Skeletal muscle tissue (tissue), 4 donors: ENCODE data around the gene ZNF223. TPM values are rescaled to one million over a fixed set of nuclear protein-coding genes. Genes with fewer than 3 reads are reported as not detected.

Source experiments
- H3K27ac ChIP-seq: one replicate; pipeline ENCODE4 v1.7.0; 2013; ENCODE audit warnings: mild to moderate bottlenecking, low read depth, low read length, inconsistent platforms
- H3K27me3 ChIP-seq, 3 donors: one replicate each; pipeline ENCODE4 v1.7.0; 2013; ENCODE audit warnings: low read length in 3 of 3; ENCODE audit not compliant: control insufficient read depth in 3 of 3, insufficient read depth in 3 of 3
- H3K36me3 ChIP-seq, 3 donors: one replicate each; pipeline ENCODE4 v1.7.0; 2013; ENCODE audit warnings: low read length in 3 of 3; ENCODE audit not compliant: control insufficient read depth in 3 of 3, insufficient read depth in 3 of 3
- H3K4me1 ChIP-seq, 3 donors: one replicate each; pipeline ENCODE4 v1.7.0; 2013; ENCODE audit warnings: low read length in 3 of 3, mild to moderate bottlenecking in 3 of 3; ENCODE audit not compliant: control insufficient read depth in 3 of 3, insufficient read depth in 3 of 3
- H3K4me3 ChIP-seq, 3 donors: one replicate each; pipeline ENCODE4 v1.7.0; 2013; ENCODE audit warnings: low read length in 3 of 3
- H3K9ac ChIP-seq, 3 donors: one replicate each; pipeline ENCODE4 v1.7.0; 2013; ENCODE audit warnings: low read length in 3 of 3, mild to moderate bottlenecking in 3 of 3, moderate library complexity in 2 of 3, low read depth in 1 of 3
- H3K9me3 ChIP-seq, 3 donors: one replicate each; pipeline ENCODE4 v1.7.0; 2013; ENCODE audit warnings: low read length in 3 of 3; ENCODE audit not compliant: control insufficient read depth in 3 of 3
- total RNA-seq: library from RNA; depleted of rRNA; stranded (reverse); fragments of >200 nt; gene quantifications from one replicate; pipeline ENCODE4 v1.2.3, GENCODE V29; 2014
- donor health status: Osteomylitis.

ZNF223 gene
- total RNA-seq, 1 donor from 2014 or later = 5.2 TPM

- no peak overlapping the region for H3K27ac ChIP-seq
- H3K9ac ChIP-seq = no peak overlapping the region
- H3K27me3 ChIP-seq = no peaks in the 10 kb centered on the region
- peaks cover 55 to 58% (median 57%) of the 10 kb centered on the region in 3 donors for H3K36me3 ChIP-seq
- H3K9me3 ChIP-seq = peaks cover 17 to 40% (median 26%) of the 10 kb centered on the region in 3 donors
- H3K4me3 ChIP-seq = peak overlapping the region in 2 of 3 donors; percentile 5 to 9
- H3K4me1 ChIP-seq = peaks cover 0 to 3% (median under 1%) of the 10 kb centered on the region in 3 donors
Observed at GRCh38 chr19:44066305-44066704, 14.5 kb downstream of the ZNF223 start.

DNA sequence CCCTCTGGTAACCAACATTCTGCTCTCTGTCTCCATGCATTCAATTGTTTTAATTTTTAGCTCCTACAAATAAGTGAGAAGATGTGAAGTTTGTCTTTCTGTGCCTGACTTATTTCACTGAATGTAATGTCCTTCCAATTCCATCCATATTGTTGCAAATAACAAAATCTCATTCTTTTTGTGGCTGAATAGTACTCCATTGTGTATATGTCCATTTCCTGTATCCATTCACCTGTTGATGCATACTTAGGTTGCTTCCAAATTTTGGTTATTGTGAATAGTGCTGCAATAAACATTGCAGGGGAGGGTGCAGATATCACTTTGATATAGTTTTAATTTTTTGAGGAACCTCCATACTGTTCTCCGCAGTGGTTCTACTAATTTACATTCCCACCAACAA is 17.6 kb downstream of the ZNF223 start:
- peaks cover 8 to 22% (median 11%) of the 10 kb centered on the region in 3 donors for H3K4me1 ChIP-seq
- H3K27ac ChIP-seq = no peak overlapping the region

DNA sequence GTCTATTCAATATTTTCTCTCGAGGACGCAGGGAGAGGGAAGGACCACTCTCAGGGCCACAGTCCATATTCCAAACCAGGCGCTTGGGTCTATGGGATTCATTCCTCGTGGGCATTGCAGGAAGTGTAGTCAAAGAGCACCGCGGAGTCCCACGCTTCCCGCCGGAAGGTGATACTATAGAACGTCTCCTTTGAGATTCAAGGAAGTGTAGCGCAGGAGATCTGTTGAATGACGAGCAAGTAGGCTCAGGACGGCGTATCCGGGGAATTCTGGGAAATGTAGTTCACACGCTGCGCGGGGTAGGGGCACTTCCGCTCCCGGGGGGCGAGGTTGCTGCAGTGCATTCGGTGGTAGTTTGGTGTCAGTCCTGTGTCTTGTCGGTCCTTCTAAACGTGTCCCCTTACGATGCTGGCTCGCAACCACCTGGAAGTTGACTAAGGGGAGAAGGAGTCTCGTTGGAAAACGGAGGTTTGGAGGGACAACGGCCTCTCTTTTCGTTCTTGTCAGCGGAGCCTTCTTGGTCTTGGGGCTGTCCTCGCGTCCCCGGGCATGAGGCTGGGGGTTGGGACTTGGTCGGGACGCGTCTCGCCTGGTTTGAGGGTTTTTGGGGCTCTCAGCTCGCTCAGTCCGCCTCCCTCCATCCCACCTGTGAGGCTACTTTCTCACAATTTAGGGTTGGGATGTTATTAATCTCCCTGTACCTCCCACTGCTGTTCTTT is 20.1 kb downstream of the ZNF223 start, which contains the start of gene ZNF284:
Gene ZNF284, plus strand, starts transcription at position 336 of the 719 bp plus-strand sequence. CDS start 4,231 bp downstream, outside the sequence.
- Histone ChIP-seq H3K27me3 (no peaks in the 10 kb centered on the region), H3K4me1 (peaks cover 8 to 22% (median 11%) of the 10 kb centered on the region in 3 donors), H3K9me3 (peaks cover 1 to 8% (median 7%) of the 10 kb centered on the region in 3 donors), H3K27ac (peak within 1 kb of the TSS; percentile 61), H3K4me3 (peak within 1 kb of the TSS; percentile 90 to 99 (median 98)), H3K36me3 (peaks cover 8 to 11% (median 11%) of the 10 kb centered on the region in 3 donors), H3K9ac (peak within 1 kb of the TSS; percentile 57 to 85 (median 80))

More for the DNA sequence above, 17.6 kb downstream of the ZNF223 start:
- no peaks in the 10 kb centered on the region for H3K27me3 ChIP-seq
- H3K4me3 ChIP-seq = no peak overlapping the region
- peaks cover 27 to 32% (median 27%) of the 10 kb centered on the region in 3 donors for H3K36me3 ChIP-seq
- H3K9me3 ChIP-seq = peaks cover 11 to 26% (median 21%) of the 10 kb centered on the region in 3 donors
- H3K9ac ChIP-seq = no peak overlapping the region

- H3K9me3 ChIP-seq = peaks cover 0 to 4% (median 2%) of the 10 kb centered on the region in 3 donors
- no peak overlapping the region for H3K27ac ChIP-seq
- peaks cover 8 to 22% (median 11%) of the 10 kb centered on the region in 3 donors for H3K4me1 ChIP-seq
- H3K9ac ChIP-seq = peak overlapping the region; percentile 45 to 85 (median 80)
- peak overlapping the region; percentile 90 to 99 (median 98) for H3K4me3 ChIP-seq
- peaks cover 6 to 8% (median 6%) of the 10 kb centered on the region in 3 donors for H3K36me3 ChIP-seq
- no peaks in the 10 kb centered on the region for H3K27me3 ChIP-seq
Observed at GRCh38 chr19:44072543-44073401, 20.9 kb downstream of the ZNF223 start.

DNA sequence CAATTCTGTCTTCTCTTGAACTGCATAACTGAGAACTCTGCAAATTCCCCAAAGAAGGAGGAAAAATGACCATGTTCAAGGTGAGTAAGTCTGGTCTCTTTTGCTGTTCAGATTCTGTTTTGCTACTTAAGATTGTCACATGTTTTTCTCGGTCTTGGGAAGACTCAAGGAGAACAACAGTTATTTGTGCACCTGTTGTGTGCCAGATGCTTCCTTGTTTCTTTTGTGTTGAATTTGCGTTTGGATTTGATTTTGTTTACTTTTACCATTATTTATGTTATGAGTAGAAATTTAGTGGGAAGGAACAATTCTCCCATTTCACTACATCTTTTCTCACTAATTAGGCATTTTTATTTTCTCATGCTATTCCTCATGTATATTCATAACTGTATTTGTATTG is 24.5 kb downstream of the ZNF223 start:
- peaks cover 9 to 19% (median 15%) of the 10 kb centered on the region in 3 donors for H3K36me3 ChIP-seq
- no peak overlapping the region for H3K27ac ChIP-seq
- H3K4me3 ChIP-seq = no peak overlapping the region

GRCh38 chr19:44092108-44092507 is 40.3 kb downstream of the ZNF223 start:
- no peak overlapping the region for H3K27ac ChIP-seq
- no peaks in the 10 kb centered on the region for H3K27me3 ChIP-seq
- H3K4me3 ChIP-seq = no peak overlapping the region
- no peaks in the 10 kb centered on the region for H3K9me3 ChIP-seq
- peaks cover 11 to 14% (median 11%) of the 10 kb centered on the region in 3 donors for H3K36me3 ChIP-seq
- H3K4me1 ChIP-seq = peaks cover 6 to 8% (median 6%) of the 10 kb centered on the region in 3 donors
- no peak overlapping the region for H3K9ac ChIP-seq

More for the DNA sequence above, 24.5 kb downstream of the ZNF223 start:
- Histone ChIP-seq H3K9ac (no peak overlapping the region), H3K4me1 (peaks cover 8 to 19% (median 10%) of the 10 kb centered on the region in 3 donors), H3K9me3 (no peaks in the 10 kb centered on the region), H3K27me3 (no peaks in the 10 kb centered on the region)

DNA sequence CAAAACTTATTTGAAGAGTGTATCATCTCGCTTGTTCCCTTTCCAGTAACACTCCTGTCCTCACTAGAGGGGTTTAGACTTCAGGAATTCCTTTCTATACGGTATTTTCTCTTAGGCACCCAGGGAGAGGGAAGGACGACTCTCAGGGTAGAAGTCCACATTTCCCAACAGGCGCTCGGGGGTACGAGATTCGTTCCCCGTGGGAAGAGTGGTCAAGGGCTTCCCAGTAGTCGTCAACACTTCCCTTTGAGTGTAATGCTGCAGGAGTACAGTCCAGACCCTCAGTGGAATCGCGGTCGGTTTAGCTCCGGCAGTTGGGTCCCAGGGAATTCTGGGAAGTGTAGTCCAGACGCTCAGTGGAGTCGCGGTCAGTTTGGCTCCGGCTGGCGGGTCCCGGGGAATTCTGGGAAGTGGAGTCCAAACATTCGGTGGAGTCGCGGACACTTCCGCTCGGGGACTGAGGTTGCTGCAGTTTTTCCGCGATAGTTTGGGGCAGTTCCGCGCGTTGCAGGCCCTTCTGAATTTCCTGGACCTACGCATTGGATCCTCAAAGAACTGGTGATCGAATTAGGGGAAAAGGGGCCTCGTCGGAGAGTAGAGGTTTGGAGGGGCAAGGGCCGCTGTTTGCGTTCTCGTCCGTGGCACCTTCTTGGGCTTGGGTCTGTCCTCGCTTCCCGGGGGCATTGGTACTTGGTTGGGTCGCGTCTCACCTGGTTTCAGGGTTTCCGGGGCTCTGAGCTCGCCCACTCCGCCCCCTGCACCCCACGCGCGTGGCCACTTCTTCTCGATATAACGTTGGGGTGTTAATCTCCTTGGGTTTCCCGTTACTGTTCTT is 42.3 kb downstream of the ZNF223 start, which contains the start of gene ZNF224:
Gene ZNF224, plus strand, starts transcription at position 431 of the 835 bp plus-strand sequence. CDS start 3,513 bp downstream, outside the sequence.
- H3K4me3 ChIP-seq = peak within 1 kb of the TSS; percentile 95 to 98 (median 98)
- H3K36me3 ChIP-seq = peaks cover 20 to 29% (median 25%) of the 10 kb centered on the region in 3 donors
- no peaks in the 10 kb centered on the region for H3K9me3 ChIP-seq
- H3K27me3 ChIP-seq = no peaks in the 10 kb centered on the region
- peak within 1 kb of the TSS; percentile 76 for H3K27ac ChIP-seq
- peak within 1 kb of the TSS; percentile 72 to 96 (median 95) for H3K9ac ChIP-seq
- peaks cover 6 to 8% (median 6%) of the 10 kb centered on the region in 3 donors for H3K4me1 ChIP-seq

DNA sequence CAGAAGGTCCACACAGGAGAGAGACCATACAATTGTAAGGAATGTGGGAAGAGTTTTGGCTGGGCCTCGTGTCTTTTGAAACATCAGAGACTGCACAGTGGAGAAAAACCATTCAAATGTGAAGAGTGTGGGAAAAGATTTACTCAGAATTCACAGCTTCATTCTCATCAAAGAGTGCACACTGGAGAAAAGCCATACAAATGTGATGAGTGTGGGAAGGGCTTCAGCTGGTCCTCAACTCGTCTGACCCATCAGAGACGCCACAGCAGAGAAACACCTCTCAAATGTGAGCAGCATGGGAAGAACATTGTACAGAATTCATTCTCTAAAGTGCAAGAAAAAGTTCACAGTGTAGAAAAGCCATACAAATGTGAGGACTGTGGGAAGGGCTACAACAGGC is 55.9 kb downstream of the ZNF223 start:
- Histone ChIP-seq H3K27me3 (no peaks in the 10 kb centered on the region), H3K36me3 (peaks cover 38 to 54% (median 48%) of the 10 kb centered on the region in 3 donors), H3K4me1 (peaks cover 6 to 11% (median 6%) of the 10 kb centered on the region in 3 donors), H3K4me3 (peak overlapping the region in 2 of 3 donors; percentile 27 to 29), H3K27ac (no peak overlapping the region), H3K9me3 (peaks cover 26 to 56% (median 30%) of the 10 kb centered on the region in 3 donors), H3K9ac (no peak overlapping the region)

DNA sequence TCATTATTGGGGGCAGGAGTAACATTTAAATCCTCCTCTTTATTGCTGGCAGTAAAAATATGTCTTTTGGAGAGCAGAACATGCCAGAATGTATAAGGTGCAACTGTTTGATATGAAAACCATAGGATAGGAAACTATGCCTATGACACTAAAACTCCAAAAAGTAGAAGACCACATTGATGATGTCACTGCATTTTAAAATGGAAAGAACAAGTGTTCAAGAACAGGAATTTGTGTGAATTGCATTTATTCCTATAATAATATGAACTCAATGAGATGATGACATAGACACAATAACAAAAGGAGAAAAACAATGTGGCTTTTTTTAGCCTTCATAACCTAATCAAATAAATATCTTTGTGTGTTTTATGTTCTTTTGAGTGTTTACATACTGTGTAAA is 57.6 kb downstream of the ZNF223 start:
- peaks cover 26 to 44% (median 30%) of the 10 kb centered on the region in 3 donors for H3K9me3 ChIP-seq
- no peaks in the 10 kb centered on the region for H3K27me3 ChIP-seq
- H3K4me3 ChIP-seq = no peak overlapping the region
- peaks cover 29 to 37% (median 31%) of the 10 kb centered on the region in 3 donors for H3K36me3 ChIP-seq
- no peak overlapping the region for H3K9ac ChIP-seq
- H3K27ac ChIP-seq = no peak overlapping the region
- peaks cover 9 to 18% (median 15%) of the 10 kb centered on the region in 3 donors for H3K4me1 ChIP-seq
